ENCODE measurements around the gene C1orf116.

DNA sequence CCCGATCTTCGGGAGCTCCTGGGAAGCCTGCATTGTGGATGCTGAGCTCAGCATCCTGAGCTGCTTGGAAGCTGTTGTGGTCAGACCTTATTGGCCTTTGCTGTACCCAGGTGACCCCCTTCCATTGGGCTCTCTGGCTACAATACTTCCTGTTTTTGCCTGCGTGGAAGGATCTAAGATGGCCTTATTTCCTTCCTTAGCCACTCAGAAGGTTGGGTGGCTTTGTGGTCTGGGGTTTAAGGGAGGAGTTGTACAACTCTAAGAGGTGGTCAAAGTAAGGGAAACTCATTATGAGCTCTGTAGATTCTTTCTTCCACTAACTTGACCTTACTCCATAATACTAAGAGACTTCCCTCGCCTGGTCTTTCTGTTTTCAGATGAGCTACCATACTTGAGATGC, 38.3 kb upstream of the C1orf116 start:
- TF ChIP-seq EP300 (IDR thresholded peaks at IDR 0.05) (no peak), POLR2AphosphoS5 (IDR thresholded peaks at IDR 0.05) (no peak)
- TF ChIP-seq, protein P1, sequence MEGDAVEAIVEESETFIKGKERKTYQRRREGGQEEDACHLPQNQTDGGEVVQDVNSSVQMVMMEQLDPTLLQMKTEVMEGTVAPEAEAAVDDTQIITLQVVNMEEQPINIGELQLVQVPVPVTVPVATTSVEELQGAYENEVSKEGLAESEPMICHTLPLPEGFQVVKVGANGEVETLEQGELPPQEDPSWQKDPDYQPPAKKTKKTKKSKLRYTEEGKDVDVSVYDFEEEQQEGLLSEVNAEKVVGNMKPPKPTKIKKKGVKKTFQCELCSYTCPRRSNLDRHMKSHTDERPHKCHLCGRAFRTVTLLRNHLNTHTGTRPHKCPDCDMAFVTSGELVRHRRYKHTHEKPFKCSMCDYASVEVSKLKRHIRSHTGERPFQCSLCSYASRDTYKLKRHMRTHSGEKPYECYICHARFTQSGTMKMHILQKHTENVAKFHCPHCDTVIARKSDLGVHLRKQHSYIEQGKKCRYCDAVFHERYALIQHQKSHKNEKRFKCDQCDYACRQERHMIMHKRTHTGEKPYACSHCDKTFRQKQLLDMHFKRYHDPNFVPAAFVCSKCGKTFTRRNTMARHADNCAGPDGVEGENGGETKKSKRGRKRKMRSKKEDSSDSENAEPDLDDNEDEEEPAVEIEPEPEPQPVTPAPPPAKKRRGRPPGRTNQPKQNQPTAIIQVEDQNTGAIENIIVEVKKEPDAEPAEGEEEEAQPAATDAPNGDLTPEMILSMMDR (IDR thresholded peaks at IDR 0.05) = no peak
